H9 (cell line): ENCODE data around the gene LPP. TPM values are rescaled to one million over a fixed set of nuclear protein-coding genes. Genes with fewer than 3 reads are reported as not detected.

Experiments used
- DNase-seq: peaks from one replicate; pipeline ENCODE4 v3.0.0-alpha.2; 2017
- H2AFZ ChIP-seq: one replicate; pipeline ENCODE4 v1.6.1; 2013; ENCODE audit warnings: mild to moderate bottlenecking, low read length, control low read depth, moderate library complexity
- H2AK5ac ChIP-seq: 2 replicates; pipeline ENCODE4 v1.6.1; 2013; ENCODE audit warnings: low read length, control low read depth, mixed read lengths; ENCODE audit not compliant: insufficient read length
- H2BK120ac ChIP-seq: one replicate; pipeline ENCODE4 v1.6.1; 2013; ENCODE audit warnings: low read depth, mild to moderate bottlenecking, low read length, control low read depth, inconsistent platforms; ENCODE audit not compliant: poor library complexity, severe bottlenecking
- H2BK12ac ChIP-seq: 2 replicates; pipeline ENCODE4 v1.6.1; 2013; ENCODE audit warnings: low read length, control low read depth, mixed read lengths, low read depth; ENCODE audit not compliant: insufficient read length
- H2BK15ac ChIP-seq: 2 replicates; pipeline ENCODE4 v1.6.1; 2013; ENCODE audit warnings: low read depth, low read length, control low read depth
- H2BK20ac ChIP-seq: one replicate; pipeline ENCODE4 v1.6.1; 2013; ENCODE audit warnings: low read depth, mild to moderate bottlenecking, low read length, control low read depth, inconsistent platforms; ENCODE audit not compliant: poor library complexity, severe bottlenecking
- H2BK5ac ChIP-seq: 2 replicates; pipeline ENCODE4 v1.6.1; 2013; ENCODE audit warnings: low read length, control low read depth, mixed read lengths; ENCODE audit not compliant: insufficient read length
- H3K14ac ChIP-seq: 2 replicates; pipeline ENCODE4 v1.6.1; 2013; ENCODE audit warnings: low read length, control low read depth; ENCODE audit not compliant: insufficient read depth
- H3K18ac ChIP-seq: 2 replicates; pipeline ENCODE4 v1.6.1; 2013; ENCODE audit warnings: low read depth, mild to moderate bottlenecking, mixed read lengths, low read length, control low read depth; ENCODE audit not compliant: insufficient read length
- H3K23ac ChIP-seq: 2 replicates; pipeline ENCODE4 v1.6.1; 2013; ENCODE audit warnings: low read length, control low read depth, mixed read lengths, low read depth; ENCODE audit not compliant: insufficient read length
- H3K23me2 ChIP-seq: 2 replicates; pipeline ENCODE4 v1.6.1; 2013; ENCODE audit warnings: low read depth, mild to moderate bottlenecking, mixed read lengths, low read length, control low read depth; ENCODE audit not compliant: insufficient read length, poor library complexity, severe bottlenecking
- H3K27ac ChIP-seq: 2 replicates; pipeline ENCODE4 v1.5.1; 2013; ENCODE audit warnings: low read length, control low read depth, mixed read lengths, low read depth; ENCODE audit not compliant: insufficient read length
- H3K27me3 ChIP-seq: 2 replicates; pipeline ENCODE4 v1.6.1; 2013; ENCODE audit warnings: low read length, control low read depth, inconsistent platforms; ENCODE audit not compliant: insufficient read depth
- H3K4ac ChIP-seq: 2 replicates; pipeline ENCODE4 v1.6.1; 2013; ENCODE audit warnings: low read depth, mild to moderate bottlenecking, control low read depth, inconsistent platforms, low read length, moderate library complexity
- H3K4me1 ChIP-seq: 2 replicates; pipeline ENCODE4 v1.6.1; 2013; ENCODE audit warnings: low read length, control low read depth, inconsistent platforms; ENCODE audit not compliant: insufficient read depth
- H3K4me2 ChIP-seq: 2 replicates; pipeline ENCODE4 v1.6.1; 2013; ENCODE audit warnings: low read length, control low read depth, mixed read lengths; ENCODE audit not compliant: insufficient read length, insufficient read depth
- H3K56ac ChIP-seq: 2 replicates; pipeline ENCODE4 v1.6.1; 2013; ENCODE audit warnings: low read depth, mild to moderate bottlenecking, mixed read lengths, low read length, control low read depth; ENCODE audit not compliant: insufficient read length
- H3K79me1 ChIP-seq: 2 replicates; pipeline ENCODE4 v1.6.1; 2013; ENCODE audit warnings: low read depth, mild to moderate bottlenecking, moderate library complexity, low read length, control low read depth, inconsistent platforms; ENCODE audit not compliant: insufficient read depth, poor library complexity, severe bottlenecking
- H3K79me2 ChIP-seq: 2 replicates; pipeline ENCODE4 v1.6.1; 2013; ENCODE audit warnings: low read length, control low read depth, inconsistent platforms; ENCODE audit not compliant: insufficient read depth
- H3K9ac ChIP-seq: 2 replicates; pipeline ENCODE4 v1.6.1; 2013; ENCODE audit warnings: low read length, control low read depth, mixed read lengths; ENCODE audit not compliant: insufficient read length; ENCODE audit errors: extremely low read depth
- H3K9me3 ChIP-seq: one replicate; pipeline ENCODE4 v1.6.1; 2013; ENCODE audit warnings: low read depth, low read length, inconsistent platforms; ENCODE audit not compliant: control insufficient read depth
- H3T11ph ChIP-seq: one replicate; pipeline ENCODE4 v1.6.1; 2013; ENCODE audit warnings: mild to moderate bottlenecking, low read length, control low read depth, inconsistent platforms
- H4K20me1 ChIP-seq: one replicate; pipeline ENCODE4 v1.6.1; 2013; ENCODE audit not compliant: control insufficient read depth, insufficient read length, insufficient read depth
- H4K5ac ChIP-seq: 2 replicates; pipeline ENCODE4 v1.6.1; 2013; ENCODE audit warnings: low read depth, mild to moderate bottlenecking, mixed read lengths, low read length, control low read depth; ENCODE audit not compliant: insufficient read length
- H4K8ac ChIP-seq: replicated peaks from 2 replicates; pipeline ENCODE4 v1.6.1; 2013; ENCODE audit warnings: low read length, control low read depth, mixed read lengths, low read depth; ENCODE audit not compliant: insufficient read length
- H4K91ac ChIP-seq: 2 replicates; pipeline ENCODE4 v1.6.1; 2013; ENCODE audit warnings: low read depth, mild to moderate bottlenecking, moderate library complexity, mixed read lengths, low read length, control low read depth; ENCODE audit not compliant: insufficient read length
- H3K27ac Mint-ChIP-seq, 3 experiments: 2 replicates in 2 of 3; 3 replicates in 1 of 3; pipeline ENCODE4 v1.8.0; 2020 to 2021; ENCODE audit warnings: mixed read lengths in 3 of 3, mild to moderate bottlenecking in 1 of 3, moderate library complexity in 1 of 3
- H3K27me3 Mint-ChIP-seq: 2 replicates; pipeline ENCODE4 v1.8.0; 2021; ENCODE audit warnings: low read depth, mild to moderate bottlenecking, moderate library complexity, mixed read lengths
- H3K36me3 Mint-ChIP-seq, 3 experiments: 2 replicates in 2 of 3; 3 replicates in 1 of 3; pipeline ENCODE4 v1.8.0; 2020 to 2021; ENCODE audit warnings: low read depth in 3 of 3, mixed read lengths in 3 of 3; ENCODE audit not compliant: insufficient read depth in 1 of 3
- H3K4me1 Mint-ChIP-seq, 2 experiments: 2 replicates each; pipeline ENCODE4 v1.8.0; 2020; ENCODE audit warnings: mixed read lengths in 2 of 2
- H3K4me3 Mint-ChIP-seq, 2 experiments: 2 replicates in 1 of 2; 3 replicates in 1 of 2; pipeline ENCODE4 v1.8.0; 2020 to 2021; ENCODE audit warnings: mild to moderate bottlenecking in 2 of 2, mixed read lengths in 2 of 2, moderate library complexity in 1 of 2
- H3K9me3 Mint-ChIP-seq, 2 experiments: 2 replicates in 1 of 2; 3 replicates in 1 of 2; pipeline ENCODE4 v1.8.0; 2020; ENCODE audit warnings: mild to moderate bottlenecking in 2 of 2, mixed read lengths in 2 of 2, moderate library complexity in 1 of 2
- CTCF ChIP-seq: fragments of 200-600 bp; sonication (generic); conservative IDR thresholded peaks from 3 replicates; pipeline ENCODE4 v1.8.0; 2021; ENCODE audit warnings: antibody characterized with exemption, mild to moderate bottlenecking
- total RNA-seq: library from RNA; stranded (reverse); gene quantifications from 2 replicates; pipeline ENCODE4 v1.2.1, GENCODE V29; 2021

LPP gene
- total RNA-seq, 1 experiment from 2014 or later, result 64.6 TPM

- no peak overlapping the region for H4K5ac ChIP-seq
- no peaks in the 10 kb centered on the region for H3K79me2 ChIP-seq
- H3T11ph ChIP-seq, result no peak overlapping the region
- no peaks in the 10 kb centered on the region for H4K20me1 ChIP-seq
- Mint-ChIP-seq H3K4me1 (peaks cover 0 to 11% of the 10 kb centered on the region in 2 experiments; a peak in 2 of 4 replicates), H3K27ac (no peak overlapping the region), H3K9me3 (no peaks in the 10 kb centered on the region), H3K4me3 (no peak overlapping the region), H3K36me3 (peaks cover 0 to 2% (median 0%) of the 10 kb centered on the region in 3 experiments; a peak in 3 of 7 replicates), H3K27me3 (no peaks in the 10 kb centered on the region)
- no peak overlapping the region for H3K18ac ChIP-seq
- H2BK120ac ChIP-seq, result no peak overlapping the region
- H3K79me1 ChIP-seq, result no peaks in the 10 kb centered on the region
- H3K4ac ChIP-seq, result no peak overlapping the region
- no peaks in the 10 kb centered on the region for H3K9me3 ChIP-seq
- no peak for TF ChIP-seq CTCF
- H3K4me1 ChIP-seq, result no peaks in the 10 kb centered on the region
- no peak overlapping the region for H4K91ac ChIP-seq
- no peak overlapping the region for H3K23ac ChIP-seq
- no peak overlapping the region for H4K8ac ChIP-seq
- H3K9ac ChIP-seq, result no peak overlapping the region
- no peak overlapping the region for H2BK12ac ChIP-seq
- H2BK15ac ChIP-seq, result no peak overlapping the region
- no peak overlapping the region for H2AFZ ChIP-seq
- no peak overlapping the region for H3K4me2 ChIP-seq
- no peak for DNase-seq
- no peak overlapping the region for H3K27ac ChIP-seq
- no peak overlapping the region for H2AK5ac ChIP-seq
- no peak overlapping the region for H2BK20ac ChIP-seq
- no peak overlapping the region for H2BK5ac ChIP-seq
- H3K27me3 ChIP-seq, result no peaks in the 10 kb centered on the region
- no peak overlapping the region for H3K14ac ChIP-seq
- no peak overlapping the region for H3K56ac ChIP-seq
- H3K23me2 ChIP-seq, result no peaks in the 10 kb centered on the region
These were observed 248.3 kb downstream of the LPP start for GRCh38 chr3:188402229-188402628.
